Keratinocyte (primary cell): Measurements from ENCODE around the gene HMCN1. TPM values are rescaled to one million over a fixed set of nuclear protein-coding genes. Genes with fewer than 3 reads are reported as not detected.

Experiments used
- DNase-seq: peaks from one replicate; pipeline ENCODE4 v3.0.0-alpha.2; 2011; ENCODE audit warnings: low read depth, missing footprints, low spot score
- FAIRE-seq: peaks from 2 replicates; lab custom pipeline; 2011; peaks lifted over from hg19 to GRCh38; lab: Jason Lieb, UNC
- H2AFZ ChIP-seq: 2 replicates; pipeline ENCODE4 v1.6.0; 2012; ENCODE audit warnings: low read length, control low read depth, inconsistent platforms; ENCODE audit not compliant: control insufficient read depth
- H3K27ac ChIP-seq: 2 replicates; pipeline ENCODE4 v1.5.1; 2011; ENCODE audit warnings: low read length; ENCODE audit not compliant: control insufficient read depth, insufficient read depth
- H3K27me3 ChIP-seq: 3 replicates; pipeline ENCODE4 v1.6.0; 2011; ENCODE audit warnings: low read length; ENCODE audit not compliant: control insufficient read depth, insufficient read depth; ENCODE audit errors: extremely low read depth
- H3K36me3 ChIP-seq, 2 experiments: 2 replicates in 1 of 2; 3 replicates in 1 of 2; pipeline ENCODE4 v1.5.1; 2011; ENCODE audit warnings: low read length in 2 of 2, mild to moderate bottlenecking in 1 of 2; ENCODE audit not compliant: control insufficient read depth in 2 of 2, insufficient read depth in 2 of 2; ENCODE audit errors: extremely low read depth in 1 of 2
- H3K4me1 ChIP-seq: 3 replicates; pipeline ENCODE4 v1.5.1; 2011; ENCODE audit warnings: low read length; ENCODE audit not compliant: control insufficient read depth, insufficient read depth; ENCODE audit errors: extremely low read depth
- H3K4me2 ChIP-seq: 3 replicates; pipeline ENCODE4 v1.6.0; 2011; ENCODE audit warnings: low read depth, low read length; ENCODE audit not compliant: control insufficient read depth, insufficient read depth; ENCODE audit errors: extremely low read depth
- H3K4me3 ChIP-seq, 3 experiments: fragments of 200-600 bp in 1 of 3; sonication (generic) in 1 of 3; 2 replicates in 2 of 3; 3 replicates in 1 of 3; pipeline ENCODE4 v1.5.1; 2011 to 2016; ENCODE audit warnings: low read length in 3 of 3, mild to moderate bottlenecking in 3 of 3, control low read depth in 2 of 3, inconsistent platforms in 1 of 3, low read depth in 1 of 3, mixed read lengths in 1 of 3, mixed run types in 1 of 3, moderate library complexity in 1 of 3; ENCODE audit not compliant: control insufficient read depth in 2 of 3, insufficient read depth in 2 of 3; ENCODE audit errors: extremely low read depth in 1 of 3
- H3K79me2 ChIP-seq: 2 replicates; pipeline ENCODE4 v1.6.0; 2012; ENCODE audit warnings: low read length; ENCODE audit not compliant: control insufficient read depth, insufficient read depth
- H3K9ac ChIP-seq: 3 replicates; pipeline ENCODE4 v1.6.0; 2011; ENCODE audit warnings: low read length; ENCODE audit not compliant: control insufficient read depth, insufficient read depth; ENCODE audit errors: extremely low read depth
- H3K9me1 ChIP-seq: 3 replicates; pipeline ENCODE4 v1.6.0; 2011; ENCODE audit warnings: low read length; ENCODE audit not compliant: control insufficient read depth, insufficient read depth; ENCODE audit errors: extremely low read depth
- H3K9me3 ChIP-seq: 2 replicates; pipeline ENCODE4 v1.5.1; 2012; ENCODE audit warnings: low read depth, low read length; ENCODE audit not compliant: control insufficient read depth
- H4K20me1 ChIP-seq: 3 replicates; pipeline ENCODE4 v1.6.0; 2011; ENCODE audit warnings: low read length; ENCODE audit not compliant: control insufficient read depth, insufficient read depth; ENCODE audit errors: extremely low read depth
- EZH2 ChIP-seq: IDR thresholded peaks from one replicate; pipeline ENCODE4 v1.6.1; 2012; ENCODE audit warnings: inconsistent platforms, mild to moderate bottlenecking, low read length, moderate library complexity
- dilution Hi-C: fragments of 300-500 bp; cut with MboI; formaldehyde crosslinking; loops from one replicate; pipeline ENCODE4 v1.7.0; 2020; ENCODE audit warnings: low sequenced_read_pairs; ENCODE audit not compliant: extremely low pct_ligation_motif_present
- polyA plus RNA-seq, 5 experiments: library from polyadenylated mRNA; depleted of rRNA in 3 of 5; stranded (reverse) in 3 of 5; stranded (forward) in 1 of 5; unstranded in 1 of 5; fragments of >200 nt; gene quantifications; 1 replicate in 1 of 5; 2 replicates in 3 of 5; 3 replicates in 1 of 5; pipeline versions ENCODE4 v1.2.1 to v1.2.3, GENCODE V29; 2011 to 2012; ENCODE audit warnings: missing spikeins in 2 of 5, low read depth in 1 of 5, low replicate concordance in 1 of 5
- TF ChIP-seq, protein P1 (sequence below), 3 experiments: IDR thresholded peaks in 1 of 3; conservative IDR thresholded peaks in 1 of 3; optimal IDR thresholded peaks in 1 of 3; 2 replicates in 2 of 3; 3 replicates in 1 of 3; pipeline versions ENCODE3 to v1.5.1; 2011; ENCODE audit warnings: low read length in 3 of 3, mild to moderate bottlenecking in 3 of 3, moderate library complexity in 2 of 3, control low read depth in 1 of 3, inconsistent platforms in 1 of 3; ENCODE audit not compliant: insufficient read depth in 2 of 3; ENCODE audit errors: extremely low read depth in 1 of 3

Gene HMCN1
- polyA plus RNA-seq, 1 donor (not counting 4 experiments of a cell fraction or from before 2014, with no cell fraction given): 1.8 TPM

DNA sequence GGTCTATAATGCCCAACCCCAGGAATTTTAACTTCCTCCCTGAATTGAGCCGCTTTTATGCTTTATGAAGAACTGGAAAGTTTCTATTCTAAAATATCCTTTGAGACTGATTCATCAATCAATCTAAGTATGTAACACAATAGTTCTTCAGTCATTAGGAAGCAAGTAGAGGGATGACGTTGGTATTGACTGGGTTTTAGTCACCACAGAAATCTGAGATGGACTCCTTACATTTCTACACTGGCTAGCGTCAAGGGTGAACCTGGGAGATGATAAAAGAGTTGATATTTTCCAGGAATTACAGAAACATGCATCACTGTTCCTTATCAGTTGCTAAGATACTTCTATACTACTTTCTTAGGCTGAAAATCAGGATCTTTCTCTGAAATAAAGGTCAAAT lies 308.0 kb downstream of the HMCN1 start:
- Histone ChIP-seq H3K4me1 (no peaks in the 10 kb centered on the region), H3K4me3 (no peak overlapping the region), H3K36me3 (no peaks in the 10 kb centered on the region), H3K27ac (no peak overlapping the region), H3K9me3 (no peaks in the 10 kb centered on the region), H4K20me1 (no peaks in the 10 kb centered on the region), H3K27me3 (no peaks in the 10 kb centered on the region), H3K79me2 (no peaks in the 10 kb centered on the region), H3K9me1 (no peaks in the 10 kb centered on the region), H3K4me2 (no peak overlapping the region), H3K9ac (no peak overlapping the region), H2AFZ (no peak overlapping the region)
- dilution Hi-C loops: no loop called here
- no peak for TF ChIP-seq EZH2
- TF ChIP-seq, protein P1, sequence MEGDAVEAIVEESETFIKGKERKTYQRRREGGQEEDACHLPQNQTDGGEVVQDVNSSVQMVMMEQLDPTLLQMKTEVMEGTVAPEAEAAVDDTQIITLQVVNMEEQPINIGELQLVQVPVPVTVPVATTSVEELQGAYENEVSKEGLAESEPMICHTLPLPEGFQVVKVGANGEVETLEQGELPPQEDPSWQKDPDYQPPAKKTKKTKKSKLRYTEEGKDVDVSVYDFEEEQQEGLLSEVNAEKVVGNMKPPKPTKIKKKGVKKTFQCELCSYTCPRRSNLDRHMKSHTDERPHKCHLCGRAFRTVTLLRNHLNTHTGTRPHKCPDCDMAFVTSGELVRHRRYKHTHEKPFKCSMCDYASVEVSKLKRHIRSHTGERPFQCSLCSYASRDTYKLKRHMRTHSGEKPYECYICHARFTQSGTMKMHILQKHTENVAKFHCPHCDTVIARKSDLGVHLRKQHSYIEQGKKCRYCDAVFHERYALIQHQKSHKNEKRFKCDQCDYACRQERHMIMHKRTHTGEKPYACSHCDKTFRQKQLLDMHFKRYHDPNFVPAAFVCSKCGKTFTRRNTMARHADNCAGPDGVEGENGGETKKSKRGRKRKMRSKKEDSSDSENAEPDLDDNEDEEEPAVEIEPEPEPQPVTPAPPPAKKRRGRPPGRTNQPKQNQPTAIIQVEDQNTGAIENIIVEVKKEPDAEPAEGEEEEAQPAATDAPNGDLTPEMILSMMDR (optimal IDR thresholded peaks at IDR 0.05 in 1 of 3, IDR thresholded peaks at IDR 0.05 in 1 of 3, conservative IDR thresholded peaks at IDR 0.05 in 1 of 3; ENCODE audit: extremely low read depth in 1 of 3, insufficient read depth in 2 of 3, low read length in 3 of 3): no peak
- FAIRE-seq (no peak), DNase-seq (no peak)

DNA sequence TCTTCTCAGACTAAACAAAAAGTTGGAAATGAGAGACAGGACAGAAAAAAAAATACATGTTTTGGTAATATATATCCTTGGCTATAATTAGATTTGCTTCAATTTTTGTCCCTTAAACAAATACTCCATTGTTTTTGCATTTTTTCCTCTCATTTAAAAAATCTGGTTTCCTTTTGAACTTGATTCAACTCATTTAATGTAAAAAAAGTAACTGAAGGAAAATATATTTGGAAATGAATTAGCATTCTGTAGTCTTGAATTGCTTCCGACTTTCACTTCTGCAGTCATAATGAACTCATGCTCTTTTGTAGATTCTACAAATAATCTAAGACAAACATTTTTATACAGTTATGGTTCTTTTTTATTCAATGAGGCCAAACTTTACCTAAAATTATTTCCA lies 309.1 kb downstream of the HMCN1 start:
- Histone ChIP-seq H3K4me3 (no peak overlapping the region), H4K20me1 (no peaks in the 10 kb centered on the region), H3K27me3 (no peaks in the 10 kb centered on the region), H2AFZ (no peak overlapping the region), H3K9me3 (no peaks in the 10 kb centered on the region), H3K79me2 (no peaks in the 10 kb centered on the region), H3K9me1 (no peaks in the 10 kb centered on the region), H3K4me2 (no peak overlapping the region), H3K27ac (no peak overlapping the region), H3K4me1 (no peaks in the 10 kb centered on the region), H3K36me3 (no peaks in the 10 kb centered on the region), H3K9ac (no peak overlapping the region)
- TF ChIP-seq, protein P1 (optimal IDR thresholded peaks at IDR 0.05 in 1 of 3, IDR thresholded peaks at IDR 0.05 in 1 of 3, conservative IDR thresholded peaks at IDR 0.05 in 1 of 3; ENCODE audit: extremely low read depth in 1 of 3, insufficient read depth in 2 of 3, low read length in 3 of 3): no peak
- TF ChIP-seq EZH2: no peak
- DNase-seq (no peak), FAIRE-seq (no peak)
- dilution Hi-C loops: no loop called here
